ENCODE measurements around the gene BCAR1. TPM values are rescaled to one million over a fixed set of nuclear protein-coding genes. Genes with fewer than 3 reads are reported as not detected.

The BCAR1 gene
- total RNA-seq, 1 experiment from 2014 or later, result 120 TPM

- in situ Hi-C loops (cut with HindIII; ENCODE audit: low pct_unique_long_range_greater_than_20kb, low sequenced_read_pairs) (no loop called here), intact Hi-C loops (cut with micrococcal nuclease; ENCODE audit: unreplicated experiment) (no loop called here)
- H3K4me1 ChIP-seq (ENCODE audit: control insufficient read depth, insufficient read depth, low read length), result peaks cover 3% of the 10 kb centered on the region; the same call in 1 of the 2 replicates
- H3K36me3 ChIP-seq (ENCODE audit: control insufficient read depth, insufficient read depth, low read length), result peaks cover 2% of the 10 kb centered on the region; the same call in 1 of the 2 replicates
- ChIA-PET CTCF (no interaction called here), POLR2A (no interaction called here)
- no peaks in the 10 kb centered on the region for H3K27me3 ChIP-seq (ENCODE audit: control insufficient read depth, insufficient read depth, low read length)
- BruUV-seq (replicated peaks), result no TSS peak
- no peak for TF ChIP-seq SIN3A (IDR thresholded peaks at IDR 0.05; ENCODE audit: borderline replicate concordance, insufficient read depth, low read depth, low read length)
- TF ChIP-seq REST (IDR thresholded peaks at IDR 0.05; ENCODE audit: insufficient read depth in 1 of 2, low read depth in 2 of 2, low read length in 1 of 2), result no peak
- no peak for TF ChIP-seq TCF7L2 (IDR thresholded peaks at IDR 0.05; ENCODE audit: low read depth, low read length)
- no peak for TF ChIP-seq POLR2AphosphoS5 (IDR thresholded peaks at IDR 0.05; ENCODE audit: low read depth, low read length)
- TF ChIP-seq CTCF (IDR thresholded peaks at IDR 0.05), result no peak
- ATAC-seq (peak; percentile 16), DNase-seq (ENCODE audit: low read depth, low spot score) (no peak)
- no peaks in the 10 kb centered on the region for H3K9me3 ChIP-seq (ENCODE audit: control insufficient read depth, insufficient read depth, low read depth, low read length)
- no peak overlapping the region for H3K4me3 ChIP-seq (ENCODE audit: low read depth in 2 of 2, low read length in 2 of 2)
- H3K27ac ChIP-seq (ENCODE audit: low read length), result no peak overlapping the region
These were observed 24.7 kb downstream of the BCAR1 start for GRCh38 chr16:75226550-75227360.

- H3K4me3 ChIP-seq (ENCODE audit: low read depth in 2 of 2, low read length in 2 of 2), result no peak overlapping the region
- CTCF ChIA-PET, result no interaction called here
- H3K27me3 ChIP-seq (ENCODE audit: control insufficient read depth, insufficient read depth, low read length), result no peaks in the 10 kb centered on the region
- H3K9me3 ChIP-seq (ENCODE audit: control insufficient read depth, insufficient read depth, low read depth, low read length), result no peaks in the 10 kb centered on the region
- DNase-seq (ENCODE audit: low read depth, low spot score) (no peak), ATAC-seq (peak; percentile 18; the same call in 1 of the 2 replicates)
- peak; percentile 41 for TF ChIP-seq POLR2AphosphoS5 (IDR thresholded peaks at IDR 0.05; ENCODE audit: low read depth, low read length)
- TF ChIP-seq REST (IDR thresholded peaks at IDR 0.05; ENCODE audit: insufficient read depth in 1 of 2, low read depth in 2 of 2, low read length in 1 of 2), result no peak
- no peak for TF ChIP-seq SIN3A (IDR thresholded peaks at IDR 0.05; ENCODE audit: borderline replicate concordance, insufficient read depth, low read depth, low read length)
- peaks cover 3% of the 10 kb centered on the region; the same call in 1 of the 2 replicates for H3K4me1 ChIP-seq (ENCODE audit: control insufficient read depth, insufficient read depth, low read length)
- POLR2A ChIA-PET, result no interaction called here
- in situ Hi-C loops (cut with HindIII; ENCODE audit: low pct_unique_long_range_greater_than_20kb, low sequenced_read_pairs) (no loop called here), intact Hi-C loops (cut with micrococcal nuclease; ENCODE audit: unreplicated experiment) (loop anchor here (2.0 kb wide), 1 partner anchor 19 kb away; the partner anchor contains the start of gene CTRB2)
- no TSS peak for BruUV-seq (replicated peaks)
- no peak overlapping the region for H3K27ac ChIP-seq (ENCODE audit: low read length)
- no peaks in the 10 kb centered on the region; the same call in 1 of the 2 replicates for H3K36me3 ChIP-seq (ENCODE audit: control insufficient read depth, insufficient read depth, low read length)
These were observed 25.5 kb downstream of the BCAR1 start for GRCh38 chr16:75225678-75226515.

Data from Panc1 (cell line).